ENCODE measurements around the gene MYBPHL.

The MYBPHL gene

GRCh38 chr1:109272831-109273547 is 33.8 kb downstream of the MYBPHL start:
- Histone ChIP-seq H3K36me3 (ENCODE audit: control insufficient read depth in 1 of 2, insufficient read depth in 2 of 2, low read length in 2 of 2) (no peaks in the 10 kb centered on the region), H3K9me3 (ENCODE audit: control insufficient read depth in 1 of 2, low read length in 2 of 2) (no peaks in the 10 kb centered on the region), H3K27ac (ENCODE audit: low read depth, low read length) (no peak overlapping the region), H3K9ac (ENCODE audit: low read depth in 1 of 2, low read length in 2 of 2) (no peak overlapping the region), H3K4me1 (ENCODE audit: control insufficient read depth in 1 of 2, insufficient read depth in 2 of 2, low read length in 2 of 2) (peaks cover 20 to 25% of the 10 kb centered on the region in 2 donors), H3K27me3 (ENCODE audit: control insufficient read depth in 1 of 2, insufficient read depth in 2 of 2, low read length in 2 of 2) (no peaks in the 10 kb centered on the region), H3K4me3 (ENCODE audit: low read depth in 1 of 2, low read length in 2 of 2) (no peak overlapping the region)

- no peak overlapping the region for H3K27ac ChIP-seq (ENCODE audit: low read depth, low read length)
- no peak overlapping the region for H3K4me3 ChIP-seq (ENCODE audit: low read depth in 1 of 2, low read length in 2 of 2)
- H3K9me3 ChIP-seq (ENCODE audit: control insufficient read depth in 1 of 2, low read length in 2 of 2), result no peaks in the 10 kb centered on the region
- H3K27me3 ChIP-seq (ENCODE audit: control insufficient read depth in 1 of 2, insufficient read depth in 2 of 2, low read length in 2 of 2), result no peaks in the 10 kb centered on the region
- H3K36me3 ChIP-seq (ENCODE audit: control insufficient read depth in 1 of 2, insufficient read depth in 2 of 2, low read length in 2 of 2), result no peaks in the 10 kb centered on the region
- no peak overlapping the region for H3K9ac ChIP-seq (ENCODE audit: low read depth in 1 of 2, low read length in 2 of 2)
- H3K4me1 ChIP-seq (ENCODE audit: control insufficient read depth in 1 of 2, insufficient read depth in 2 of 2, low read length in 2 of 2), result peaks cover 12 to 17% of the 10 kb centered on the region in 2 donors
Observed at GRCh38 chr1:109272021-109272799, 34.6 kb downstream of the MYBPHL start.

GRCh38 chr1:109271458-109271857 is 35.4 kb downstream of the MYBPHL start:
- Histone ChIP-seq H3K4me3 (ENCODE audit: low read depth in 1 of 2, low read length in 2 of 2) (no peak overlapping the region), H3K27ac (ENCODE audit: low read depth, low read length) (no peak overlapping the region), H3K36me3 (ENCODE audit: control insufficient read depth in 1 of 2, insufficient read depth in 2 of 2, low read length in 2 of 2) (no peaks in the 10 kb centered on the region), H3K27me3 (ENCODE audit: control insufficient read depth in 1 of 2, insufficient read depth in 2 of 2, low read length in 2 of 2) (no peaks in the 10 kb centered on the region), H3K9me3 (ENCODE audit: control insufficient read depth in 1 of 2, low read length in 2 of 2) (no peaks in the 10 kb centered on the region), H3K9ac (ENCODE audit: low read depth in 1 of 2, low read length in 2 of 2) (no peak overlapping the region), H3K4me1 (ENCODE audit: control insufficient read depth in 1 of 2, insufficient read depth in 2 of 2, low read length in 2 of 2) (peaks cover 6 to 13% of the 10 kb centered on the region in 2 donors)

GRCh38 chr1:109270623-109271317 is 36.0 kb downstream of the MYBPHL start:
- H3K36me3 ChIP-seq (ENCODE audit: control insufficient read depth in 1 of 2, insufficient read depth in 2 of 2, low read length in 2 of 2), result no peaks in the 10 kb centered on the region
- H3K4me3 ChIP-seq (ENCODE audit: low read depth in 1 of 2, low read length in 2 of 2), result no peak overlapping the region
- peaks cover 6 to 13% of the 10 kb centered on the region in 2 donors for H3K4me1 ChIP-seq (ENCODE audit: control insufficient read depth in 1 of 2, insufficient read depth in 2 of 2, low read length in 2 of 2)
- H3K27me3 ChIP-seq (ENCODE audit: control insufficient read depth in 1 of 2, insufficient read depth in 2 of 2, low read length in 2 of 2), result no peaks in the 10 kb centered on the region
- no peak overlapping the region for H3K9ac ChIP-seq (ENCODE audit: low read depth in 1 of 2, low read length in 2 of 2)
- H3K27ac ChIP-seq (ENCODE audit: low read depth, low read length), result no peak overlapping the region
- H3K9me3 ChIP-seq (ENCODE audit: control insufficient read depth in 1 of 2, low read length in 2 of 2), result no peaks in the 10 kb centered on the region

- Histone ChIP-seq H3K27me3 (ENCODE audit: control insufficient read depth in 1 of 2, insufficient read depth in 2 of 2, low read length in 2 of 2) (no peaks in the 10 kb centered on the region), H3K9ac (ENCODE audit: low read depth in 1 of 2, low read length in 2 of 2) (no peak overlapping the region), H3K36me3 (ENCODE audit: control insufficient read depth in 1 of 2, insufficient read depth in 2 of 2, low read length in 2 of 2) (no peaks in the 10 kb centered on the region), H3K27ac (ENCODE audit: low read depth, low read length) (no peak overlapping the region), H3K9me3 (ENCODE audit: control insufficient read depth in 1 of 2, low read length in 2 of 2) (no peaks in the 10 kb centered on the region), H3K4me1 (ENCODE audit: control insufficient read depth in 1 of 2, insufficient read depth in 2 of 2, low read length in 2 of 2) (peaks cover 6 to 10% of the 10 kb centered on the region in 2 donors), H3K4me3 (ENCODE audit: low read depth in 1 of 2, low read length in 2 of 2) (no peak overlapping the region)
Observed at GRCh38 chr1:109269981-109270622, 36.7 kb downstream of the MYBPHL start.

- Histone ChIP-seq H3K27me3 (ENCODE audit: control insufficient read depth in 1 of 2, insufficient read depth in 2 of 2, low read length in 2 of 2) (no peaks in the 10 kb centered on the region), H3K36me3 (ENCODE audit: control insufficient read depth in 1 of 2, insufficient read depth in 2 of 2, low read length in 2 of 2) (no peaks in the 10 kb centered on the region), H3K9ac (ENCODE audit: low read depth in 1 of 2, low read length in 2 of 2) (no peak overlapping the region), H3K9me3 (ENCODE audit: control insufficient read depth in 1 of 2, low read length in 2 of 2) (no peaks in the 10 kb centered on the region), H3K27ac (ENCODE audit: low read depth, low read length) (no peak overlapping the region), H3K4me1 (ENCODE audit: control insufficient read depth in 1 of 2, insufficient read depth in 2 of 2, low read length in 2 of 2) (peaks cover 1 to 3% of the 10 kb centered on the region in 2 donors), H3K4me3 (ENCODE audit: low read depth in 1 of 2, low read length in 2 of 2) (no peak overlapping the region)
Observed at GRCh38 chr1:109269212-109269980, 37.4 kb downstream of the MYBPHL start.

GRCh38 chr1:109268431-109269211 is 38.2 kb downstream of the MYBPHL start:
- H3K9me3 ChIP-seq (ENCODE audit: control insufficient read depth in 1 of 2, low read length in 2 of 2), result no peaks in the 10 kb centered on the region
- H3K9ac ChIP-seq (ENCODE audit: low read depth in 1 of 2, low read length in 2 of 2), result no peak overlapping the region
- H3K4me3 ChIP-seq (ENCODE audit: low read depth in 1 of 2, low read length in 2 of 2), result no peak overlapping the region
- H3K27ac ChIP-seq (ENCODE audit: low read depth, low read length), result no peak overlapping the region
- no peaks in the 10 kb centered on the region for H3K4me1 ChIP-seq (ENCODE audit: control insufficient read depth in 1 of 2, insufficient read depth in 2 of 2, low read length in 2 of 2)
- no peaks in the 10 kb centered on the region for H3K27me3 ChIP-seq (ENCODE audit: control insufficient read depth in 1 of 2, insufficient read depth in 2 of 2, low read length in 2 of 2)
- H3K36me3 ChIP-seq (ENCODE audit: control insufficient read depth in 1 of 2, insufficient read depth in 2 of 2, low read length in 2 of 2), result no peaks in the 10 kb centered on the region

GRCh38 chr1:109267743-109268300 is 39.0 kb downstream of the MYBPHL start:
- Histone ChIP-seq H3K36me3 (ENCODE audit: control insufficient read depth in 1 of 2, insufficient read depth in 2 of 2, low read length in 2 of 2) (no peaks in the 10 kb centered on the region), H3K9ac (ENCODE audit: low read depth in 1 of 2, low read length in 2 of 2) (no peak overlapping the region), H3K27me3 (ENCODE audit: control insufficient read depth in 1 of 2, insufficient read depth in 2 of 2, low read length in 2 of 2) (no peaks in the 10 kb centered on the region), H3K27ac (ENCODE audit: low read depth, low read length) (no peak overlapping the region), H3K4me1 (ENCODE audit: control insufficient read depth in 1 of 2, insufficient read depth in 2 of 2, low read length in 2 of 2) (no peaks in the 10 kb centered on the region), H3K4me3 (ENCODE audit: low read depth in 1 of 2, low read length in 2 of 2) (no peak overlapping the region), H3K9me3 (ENCODE audit: control insufficient read depth in 1 of 2, low read length in 2 of 2) (no peaks in the 10 kb centered on the region)

- Histone ChIP-seq H3K9ac (ENCODE audit: low read depth in 1 of 2, low read length in 2 of 2) (no peak overlapping the region), H3K36me3 (ENCODE audit: control insufficient read depth in 1 of 2, insufficient read depth in 2 of 2, low read length in 2 of 2) (no peaks in the 10 kb centered on the region), H3K27ac (ENCODE audit: low read depth, low read length) (no peak overlapping the region), H3K9me3 (ENCODE audit: control insufficient read depth in 1 of 2, low read length in 2 of 2) (no peaks in the 10 kb centered on the region), H3K4me1 (ENCODE audit: control insufficient read depth in 1 of 2, insufficient read depth in 2 of 2, low read length in 2 of 2) (no peaks in the 10 kb centered on the region), H3K27me3 (ENCODE audit: control insufficient read depth in 1 of 2, insufficient read depth in 2 of 2, low read length in 2 of 2) (no peaks in the 10 kb centered on the region), H3K4me3 (ENCODE audit: low read depth in 1 of 2, low read length in 2 of 2) (no peak overlapping the region)
Observed at GRCh38 chr1:109266965-109267364, 39.8 kb downstream of the MYBPHL start.

All from duodenal mucosa (tissue), 2 donors.